AG08395 (cell line): ENCODE results near the gene PRH1.

Experiments used
- DNase-seq: peaks from one replicate; pipeline ENCODE4 v3.0.0; 2012; ENCODE audit warnings: mixed read lengths, low spot score

PRH1 gene

GRCh38 chr12:10884086-10884725 is at the start of gene PRH1:
Gene PRH1 (minus strand): TSS chr12:10884255. CDS start chr12:10884217, 38 bp downstream.
- no peak for DNase-seq

- no peak for DNase-seq
Measured at GRCh38 chr12:10928746-10929286, 44.8 kb upstream of the PRH1 start, which contains the start of gene PRH2. Gene PRH2 (plus strand): TSS chr12:10929236. CDS start chr12:10929274, 38 bp downstream.

- DNase-seq, result no peak
Measured at GRCh38 chr12:10926269-10926668, 42.2 kb upstream of the PRH1 start.

DNA sequence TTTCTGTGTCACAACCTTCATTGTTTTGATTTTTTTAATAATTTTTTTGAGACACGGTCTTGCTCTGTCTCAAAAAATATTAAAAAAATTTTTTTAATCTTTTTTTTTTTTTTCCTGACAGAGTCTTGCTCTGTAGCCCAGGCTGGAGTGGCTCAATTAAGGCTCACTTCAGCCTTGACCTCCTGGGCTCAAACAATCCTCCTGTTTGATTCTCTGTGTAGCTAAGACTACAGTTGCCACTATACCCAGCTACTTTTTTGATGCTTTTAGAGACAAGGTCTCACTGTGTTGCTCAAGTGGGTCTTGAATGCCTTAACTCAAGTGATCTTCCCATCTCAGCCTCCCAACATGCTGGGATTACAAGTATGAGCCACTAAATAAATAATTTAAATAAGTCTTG is 35.8 kb upstream of the PRH1 start:
- no peak for DNase-seq

- no peak for DNase-seq
Measured at GRCh38 chr12:10910380-10910779, 26.3 kb upstream of the PRH1 start.

DNA sequence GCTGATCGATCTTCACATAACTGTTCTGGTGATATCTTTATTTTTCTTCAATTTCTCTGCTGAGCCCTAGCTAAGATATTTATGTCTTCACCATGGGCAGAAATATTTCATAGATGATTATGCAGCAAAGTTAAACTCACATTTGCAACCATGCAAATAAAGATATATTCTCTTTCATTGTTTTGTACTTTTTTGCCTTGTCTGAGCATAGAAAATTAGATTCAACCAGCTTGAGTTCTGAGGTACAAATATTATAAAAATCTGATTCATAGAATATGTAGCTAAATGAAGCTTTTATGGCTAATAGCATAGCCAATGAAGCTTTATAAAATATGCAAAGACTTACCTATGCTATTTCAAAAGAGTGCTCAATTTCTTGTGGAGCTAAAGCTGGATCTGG is 25.4 kb upstream of the PRH1 start, which contains the start of gene TAS2R13:
TAS2R13 (minus strand) TSS at position 101 of the 400 bp plus-strand sequence. CDS start 264 bp downstream, outside the sequence.
- no peak for DNase-seq

DNA sequence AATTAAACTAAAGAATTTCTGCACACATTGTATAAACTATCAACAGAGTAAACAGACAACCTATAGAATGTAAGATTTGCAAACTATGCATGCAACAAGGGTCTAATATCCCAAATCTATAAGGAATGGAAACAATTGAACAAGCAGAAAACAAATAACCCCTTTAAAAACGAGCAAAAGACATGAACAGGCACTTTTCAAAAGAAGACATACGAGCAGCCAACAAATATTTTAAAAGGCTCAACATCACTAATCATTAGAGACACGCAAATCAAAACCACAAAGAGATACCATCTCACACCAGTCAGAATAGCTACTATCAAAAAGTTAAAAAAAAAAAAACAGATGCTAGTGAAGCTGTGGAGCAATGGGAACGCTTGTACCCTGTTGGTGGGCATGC is 20.6 kb upstream of the PRH1 start:
- no peak for DNase-seq

GRCh38 chr12:10901427-10901826 is 17.4 kb upstream of the PRH1 start:
- DNase-seq, result no peak

DNA sequence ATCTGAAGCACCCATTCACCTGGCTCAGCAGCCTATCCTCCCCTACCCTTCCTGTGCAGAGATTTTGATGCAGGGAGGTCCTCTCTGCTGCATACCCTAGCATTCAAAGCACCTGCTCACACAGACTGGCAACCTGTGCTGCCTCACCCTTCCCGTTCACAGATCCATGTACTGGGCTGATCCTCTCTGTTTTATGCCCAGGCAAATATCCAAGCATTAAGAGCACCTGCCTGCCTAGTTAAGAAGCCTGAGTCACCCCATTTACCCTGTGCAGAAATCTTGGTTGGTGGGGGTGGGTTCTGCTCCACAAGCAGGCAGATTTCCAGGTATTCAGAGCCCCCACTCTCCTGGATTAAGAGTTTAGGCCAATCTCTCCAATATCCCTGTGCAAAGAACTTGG is 16.9 kb upstream of the PRH1 start:
- DNase-seq, result no peak

- DNase-seq, result no peak
Measured at GRCh38 chr12:10900530-10900929, 16.5 kb upstream of the PRH1 start.

DNA sequence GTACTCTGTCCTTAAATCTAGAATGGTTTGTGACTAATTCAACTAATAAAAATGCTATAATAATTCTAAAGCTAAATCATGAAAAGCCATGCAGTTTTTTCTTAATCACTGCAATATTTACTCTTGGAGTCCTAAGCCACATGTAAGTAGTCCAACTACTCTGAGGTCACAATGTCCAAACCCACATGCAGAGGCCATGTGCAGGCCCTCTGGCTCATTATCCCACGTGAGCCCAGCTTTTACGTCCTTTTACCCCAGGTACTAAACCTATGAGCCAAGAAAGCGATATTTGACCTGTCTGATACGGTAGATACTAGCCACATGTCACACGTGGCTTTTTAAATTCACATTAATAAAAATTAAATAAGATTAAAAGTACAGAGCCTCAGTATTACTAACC is 12.8 kb upstream of the PRH1 start:
- DNase-seq, result no peak

GRCh38 chr12:10891937-10892336 is 7.9 kb upstream of the PRH1 start:
- DNase-seq, result no peak

DNA sequence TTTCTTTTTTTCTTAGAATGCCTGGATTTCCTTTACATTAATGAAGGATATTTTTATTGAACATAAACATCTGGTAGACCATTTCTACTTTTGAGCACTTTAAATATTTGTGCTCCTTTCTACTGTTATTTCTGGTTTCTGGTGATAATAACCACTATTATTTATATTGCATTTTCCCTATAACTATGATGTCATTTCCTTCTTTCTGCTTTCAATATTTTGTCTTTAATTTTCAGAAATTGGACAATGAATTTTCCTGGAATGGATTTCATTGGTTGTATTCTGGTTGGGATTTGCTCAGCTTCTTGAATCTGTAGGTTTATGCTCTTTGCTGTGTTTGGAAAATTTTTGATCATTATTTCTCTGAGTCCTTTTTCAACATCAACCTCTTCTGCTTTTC is 5.2 kb upstream of the PRH1 start:
- DNase-seq, result no peak

- no peak for DNase-seq
Measured at GRCh38 chr12:10873378-10873777, 10.7 kb downstream of the PRH1 start.

DNA sequence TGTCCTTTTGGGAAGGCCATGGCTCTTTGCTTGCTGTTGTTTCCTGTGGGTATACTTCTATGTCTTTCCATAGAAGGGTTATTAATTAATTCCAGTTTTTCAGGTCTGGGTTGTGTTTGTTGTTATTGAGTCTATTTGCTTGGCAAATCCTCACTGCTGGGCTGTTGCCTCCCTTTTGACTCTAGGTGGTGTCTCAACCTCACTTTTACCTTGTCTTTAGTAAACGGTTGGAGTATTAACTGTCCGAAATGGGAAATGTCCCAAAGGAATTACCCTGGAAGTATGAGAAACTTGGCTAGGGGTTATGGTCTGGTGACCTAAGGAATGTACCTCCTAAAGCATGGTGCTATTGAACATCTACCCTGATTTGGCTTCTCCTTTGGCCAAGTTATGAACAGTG is 16.7 kb downstream of the PRH1 start:
- no peak for DNase-seq

- DNase-seq, result no peak
Measured at GRCh38 chr12:10863512-10864218, 20.4 kb downstream of the PRH1 start.

GRCh38 chr12:10861366-10861765 is 22.7 kb downstream of the PRH1 start:
- DNase-seq, result no peak

DNA sequence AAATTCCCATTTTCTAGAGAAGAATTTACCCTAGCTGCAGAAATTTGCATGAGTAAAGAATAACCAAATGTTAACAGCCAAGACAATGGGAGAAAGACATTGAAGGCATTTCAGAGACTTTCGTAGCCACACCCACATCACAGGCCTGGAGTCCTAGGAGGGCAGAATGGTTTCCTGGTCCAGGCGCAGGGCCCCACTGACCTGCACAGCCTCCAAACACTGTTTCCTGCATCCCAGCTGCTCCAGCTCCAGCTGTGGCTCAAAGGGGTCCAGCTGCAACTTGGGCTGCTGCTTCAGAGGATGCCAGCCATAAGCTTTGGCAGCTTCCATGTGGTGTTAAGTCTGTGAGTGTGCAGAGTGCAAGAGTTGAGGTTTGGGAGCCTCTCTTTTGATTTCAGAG is 28.2 kb downstream of the PRH1 start:
- no peak for DNase-seq

DNA sequence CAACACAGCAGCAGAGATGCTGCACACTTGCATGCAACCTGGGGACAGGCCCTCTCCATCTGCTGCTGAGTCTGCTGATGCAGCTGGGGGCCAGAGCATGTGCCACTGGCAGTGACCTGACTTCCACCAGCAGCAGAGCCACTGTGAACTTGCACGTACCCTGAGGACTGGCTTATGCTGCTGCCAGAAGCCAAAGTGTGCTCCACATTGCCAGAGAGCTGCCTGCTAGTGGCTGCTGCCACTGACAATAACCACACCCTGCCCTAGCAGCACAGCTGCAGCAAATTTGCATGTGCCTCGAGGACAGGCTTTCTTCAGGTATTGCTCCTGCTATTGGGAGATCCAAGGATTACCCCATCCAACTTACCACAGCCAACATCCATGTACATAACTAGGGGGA is 30.3 kb downstream of the PRH1 start:
- no peak for DNase-seq

DNA sequence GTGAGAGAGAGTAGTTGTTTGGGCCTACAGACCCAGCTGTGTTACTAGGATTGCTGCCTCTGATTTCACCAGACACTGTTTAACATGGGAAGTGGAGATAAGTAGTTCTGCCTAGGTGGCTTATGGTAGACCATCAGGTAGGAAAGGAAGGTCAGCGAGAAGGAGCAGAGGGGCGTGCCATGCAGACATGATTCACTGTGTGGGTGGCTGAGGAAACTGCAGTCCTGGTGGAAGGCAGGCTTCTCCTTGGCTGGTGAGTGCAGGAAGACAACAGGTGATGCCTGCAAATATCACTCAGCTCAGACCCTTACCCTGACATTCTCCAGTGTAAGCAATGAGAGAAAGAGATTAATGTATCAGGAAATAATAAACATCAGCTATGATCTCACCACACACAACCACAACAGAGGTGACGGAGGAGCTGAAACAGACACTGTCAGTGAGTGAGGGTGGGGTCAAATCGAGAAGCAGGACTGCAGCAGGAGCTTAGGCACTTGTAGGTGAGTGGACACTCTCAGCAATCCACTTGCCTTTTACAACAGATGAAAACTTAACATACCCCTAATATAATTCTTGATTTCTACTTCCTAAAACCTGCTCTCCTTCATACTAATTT is 32.7 kb downstream of the PRH1 start:
- no peak for DNase-seq

GRCh38 chr12:10849425-10849878 is 34.6 kb downstream of the PRH1 start, which contains the start of gene PRR4:
Gene PRR4 (minus strand): TSS chr12:10849475. CDS start chr12:10849437, 38 bp downstream.
- DNase-seq, result no peak

DNA sequence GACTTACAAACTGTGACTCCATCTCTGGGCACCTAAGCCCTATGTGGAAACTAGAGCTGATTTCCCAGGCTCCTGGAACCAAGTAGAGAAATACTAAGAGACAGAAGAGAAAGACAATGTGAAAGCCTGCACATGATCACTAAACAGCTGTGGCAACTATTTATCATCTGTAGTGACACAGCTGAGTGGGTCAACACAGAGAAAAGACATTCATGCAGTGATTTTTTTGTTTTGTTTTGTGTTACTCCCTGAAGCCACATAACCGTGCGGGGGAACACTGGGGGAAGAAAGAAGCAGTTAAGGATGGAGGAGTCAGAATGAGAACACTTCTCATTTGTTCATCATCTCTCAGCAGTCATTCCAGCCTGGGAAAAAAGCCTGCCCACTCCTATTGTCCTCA is 36.3 kb downstream of the PRH1 start:
- no peak for DNase-seq

DNA sequence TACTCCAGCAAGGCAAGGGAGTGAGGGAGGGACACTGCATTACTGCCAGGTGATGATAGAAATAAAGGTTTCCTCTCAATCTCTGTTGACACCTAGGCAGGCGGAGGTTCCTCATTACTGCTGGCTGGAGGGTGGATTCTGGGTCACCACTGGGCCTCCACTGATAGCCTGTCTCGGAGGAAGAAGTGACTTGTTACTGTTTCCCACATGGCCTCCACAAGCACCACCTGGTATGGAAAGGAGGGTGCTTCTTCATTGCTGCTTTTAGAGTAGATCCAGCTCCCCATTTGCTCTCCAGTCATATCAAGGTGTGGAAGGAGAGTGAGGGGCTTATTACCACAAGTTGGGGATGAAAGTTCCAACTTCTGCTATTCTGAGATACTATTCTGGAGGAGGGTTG is 41.2 kb downstream of the PRH1 start:
- DNase-seq, result no peak
